Measurements from ENCODE around the gene NASP. TPM values are rescaled to one million over a fixed set of nuclear protein-coding genes. Genes with fewer than 3 reads are reported as not detected.

NASP gene
- total and polyA plus RNA-seq, 2 of the 13 experiments (the other 11 are each of a cell fraction or from before 2014, with no cell fraction given), result 132 to 256 TPM

DNA sequence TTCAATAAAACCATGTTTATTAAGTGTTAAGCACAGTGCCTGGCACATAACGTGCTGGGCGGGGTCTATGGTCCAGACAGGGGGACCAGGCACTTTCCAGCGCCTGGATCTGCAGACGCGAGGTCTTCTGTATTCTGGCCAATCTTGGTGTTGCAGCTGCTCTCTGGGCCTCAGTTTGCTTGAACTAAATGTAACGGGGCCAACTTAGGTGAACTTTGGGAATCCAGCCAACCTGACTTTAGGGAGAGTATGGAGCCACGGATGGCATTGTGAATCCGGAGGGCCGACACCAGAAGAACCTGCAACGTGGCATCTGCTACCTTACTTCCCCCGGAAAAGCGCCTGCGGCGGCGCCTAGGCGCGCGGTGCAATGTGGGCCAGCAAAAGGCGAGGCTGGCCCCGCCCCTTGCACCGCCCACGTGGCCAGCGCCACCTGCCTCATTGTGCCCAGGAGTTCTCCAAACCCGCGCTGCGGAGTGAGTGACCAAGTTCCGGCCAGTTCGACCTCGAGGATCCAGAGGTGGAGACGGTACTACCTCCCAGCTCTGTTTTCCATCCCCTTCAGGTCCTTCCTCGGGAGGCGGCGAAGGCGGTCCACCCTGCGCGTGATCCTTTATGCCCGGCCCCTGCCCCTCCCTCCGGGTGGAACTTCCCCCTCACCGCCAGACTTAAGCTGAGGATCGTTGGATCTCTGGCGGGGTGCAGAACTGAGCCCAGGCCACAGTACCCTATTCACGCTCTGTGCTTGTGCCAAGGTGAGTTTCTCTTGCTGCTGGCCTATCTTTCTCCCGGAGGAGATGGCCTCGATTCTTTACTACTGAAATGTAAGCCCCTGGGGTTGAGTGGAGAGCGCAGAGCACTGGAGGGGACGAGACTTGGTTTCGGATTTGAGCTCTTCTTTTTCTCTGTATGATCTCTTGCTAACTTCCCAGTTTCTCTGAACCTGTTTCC is 33.2 kb upstream of the NASP start, which contains the start of gene AKR1A1 (continued):
- TF ChIP-seq, protein P1, sequence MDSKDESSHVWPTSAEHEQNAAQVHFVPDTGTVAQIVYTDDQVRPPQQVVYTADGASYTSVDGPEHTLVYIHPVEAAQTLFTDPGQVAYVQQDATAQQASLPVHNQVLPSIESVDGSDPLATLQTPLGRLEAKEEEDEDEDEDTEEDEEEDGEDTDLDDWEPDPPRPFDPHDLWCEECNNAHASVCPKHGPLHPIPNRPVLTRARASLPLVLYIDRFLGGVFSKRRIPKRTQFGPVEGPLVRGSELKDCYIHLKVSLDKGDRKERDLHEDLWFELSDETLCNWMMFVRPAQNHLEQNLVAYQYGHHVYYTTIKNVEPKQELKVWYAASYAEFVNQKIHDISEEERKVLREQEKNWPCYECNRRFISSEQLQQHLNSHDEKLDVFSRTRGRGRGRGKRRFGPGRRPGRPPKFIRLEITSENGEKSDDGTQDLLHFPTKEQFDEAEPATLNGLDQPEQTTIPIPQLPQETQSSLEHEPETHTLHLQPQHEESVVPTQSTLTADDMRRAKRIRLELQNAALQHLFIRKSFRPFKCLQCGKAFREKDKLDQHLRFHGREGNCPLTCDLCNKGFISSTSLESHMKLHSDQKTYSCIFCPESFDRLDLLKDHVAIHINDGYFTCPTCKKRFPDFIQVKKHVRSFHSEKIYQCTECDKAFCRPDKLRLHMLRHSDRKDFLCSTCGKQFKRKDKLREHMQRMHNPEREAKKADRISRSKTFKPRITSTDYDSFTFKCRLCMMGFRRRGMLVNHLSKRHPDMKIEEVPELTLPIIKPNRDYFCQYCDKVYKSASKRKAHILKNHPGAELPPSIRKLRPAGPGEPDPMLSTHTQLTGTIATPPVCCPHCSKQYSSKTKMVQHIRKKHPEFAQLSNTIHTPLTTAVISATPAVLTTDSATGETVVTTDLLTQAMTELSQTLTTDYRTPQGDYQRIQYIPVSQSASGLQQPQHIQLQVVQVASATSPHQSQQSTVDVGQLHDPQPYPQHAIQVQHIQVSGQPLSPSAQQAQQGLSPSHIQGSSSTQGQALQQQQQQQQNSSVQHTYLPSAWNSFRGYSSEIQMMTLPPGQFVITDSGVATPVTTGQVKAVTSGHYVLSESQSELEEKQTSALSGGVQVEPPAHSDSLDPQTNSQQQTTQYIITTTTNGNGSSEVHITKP (CRISPR knock-in tag; IDR thresholded peaks at IDR 0.05; ENCODE audit: low read depth), result peak; percentile 96
- peak; percentile 25; the same call in 1 of the 2 replicates for TF ChIP-seq TSC22D2 (CRISPR knock-in tag; IDR thresholded peaks at IDR 0.05; ENCODE audit: borderline replicate concordance)
- TF ChIP-seq RORA (CRISPR knock-in tag; IDR thresholded peaks at IDR 0.05), result no peak
- no peak for TF ChIP-seq ZNF33A (CRISPR knock-in tag; IDR thresholded peaks at IDR 0.05; ENCODE audit: borderline replicate concordance)
- TF ChIP-seq HNRNPL (IDR thresholded peaks at IDR 0.05; ENCODE audit: low read depth, low read length), result peak; percentile 75; the same call in 1 of the 2 replicates
- TF ChIP-seq POLR2AphosphoS5 (IDR thresholded peaks at IDR 0.05; ENCODE audit: low read depth, low read length), result peak; percentile 98
- TF ChIP-seq MLLT10 (CRISPR knock-in tag; IDR thresholded peaks at IDR 0.05), result no peak
- TF ChIP-seq ZFP62 (CRISPR knock-in tag; IDR thresholded peaks at IDR 0.05), result no peak
- no peak for TF ChIP-seq RBAK (CRISPR knock-in tag; IDR thresholded peaks at IDR 0.05)
- TF ChIP-seq ZKSCAN8 (CRISPR knock-in tag; IDR thresholded peaks at IDR 0.05; ENCODE audit: borderline replicate concordance), result 0 out of 2 replicates have a peak, but pooled peaks have one; percentile 43
- 0 out of 2 replicates have a peak, but pooled peaks have one; percentile 31 for TF ChIP-seq ZNF790 (CRISPR knock-in tag; IDR thresholded peaks at IDR 0.05; ENCODE audit: borderline replicate concordance)
- TF ChIP-seq, protein P2, sequence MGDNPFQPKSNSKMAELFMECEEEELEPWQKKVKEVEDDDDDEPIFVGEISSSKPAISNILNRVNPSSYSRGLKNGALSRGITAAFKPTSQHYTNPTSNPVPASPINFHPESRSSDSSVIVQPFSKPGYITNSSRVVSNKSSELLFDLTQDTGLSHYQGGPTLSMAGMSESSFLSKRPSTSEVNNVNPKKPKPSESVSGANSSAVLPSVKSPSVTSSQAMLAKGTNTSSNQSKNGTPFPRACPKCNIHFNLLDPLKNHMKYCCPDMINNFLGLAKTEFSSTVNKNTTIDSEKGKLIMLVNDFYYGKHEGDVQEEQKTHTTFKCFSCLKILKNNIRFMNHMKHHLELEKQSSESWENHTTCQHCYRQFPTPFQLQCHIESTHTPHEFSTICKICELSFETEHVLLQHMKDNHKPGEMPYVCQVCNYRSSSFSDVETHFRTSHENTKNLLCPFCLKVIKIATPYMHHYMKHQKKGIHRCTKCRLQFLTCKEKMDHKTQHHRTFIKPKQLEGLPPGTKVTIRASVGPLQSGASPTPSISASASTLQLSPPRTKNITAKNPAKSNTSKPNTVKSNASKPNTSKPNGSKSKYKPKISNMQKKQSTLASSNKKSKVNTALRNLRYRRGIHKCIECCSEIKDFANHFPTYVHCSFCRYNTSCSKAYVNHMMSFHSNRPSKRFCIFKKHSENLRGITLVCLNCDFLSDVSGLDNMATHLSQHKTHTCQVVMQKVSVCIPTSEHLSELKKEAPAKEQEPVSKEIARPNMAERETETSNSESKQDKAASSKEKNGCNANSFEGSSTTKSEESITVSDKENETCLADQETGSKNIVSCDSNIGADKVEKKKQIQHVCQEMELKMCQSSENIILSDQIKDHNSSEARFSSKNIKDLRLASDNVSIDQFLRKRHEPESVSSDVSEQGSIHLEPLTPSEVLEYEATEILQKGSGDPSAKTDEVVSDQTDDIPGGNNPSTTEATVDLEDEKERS (CRISPR knock-in tag; IDR thresholded peaks at IDR 0.05), result peak; percentile 95
- TF ChIP-seq ZNF652 (CRISPR knock-in tag; IDR thresholded peaks at IDR 0.05; ENCODE audit: borderline replicate concordance, low read depth), result peak; percentile 24
- no peak; the same call in 1 of the 2 replicates for TF ChIP-seq ARHGAP35 (CRISPR knock-in tag; IDR thresholded peaks at IDR 0.05; ENCODE audit: borderline replicate concordance)
- TF ChIP-seq RFX5 (IDR thresholded peaks at IDR 0.05; ENCODE audit: low read depth, low read length), result no peak
- peak; percentile 78 for TF ChIP-seq ZNF335 (CRISPR knock-in tag; IDR thresholded peaks at IDR 0.05)
- TF ChIP-seq BORCS8-MEF2B (CRISPR knock-in tag; IDR thresholded peaks at IDR 0.05), result peak; percentile 98
- 0 out of 2 replicates have a peak, but pooled peaks have one; percentile 50 for TF ChIP-seq SETDB1 (CRISPR knock-in tag; IDR thresholded peaks at IDR 0.05; ENCODE audit: borderline replicate concordance)
- peak; percentile 75; the same call in 1 of the 2 replicates for TF ChIP-seq KDM3A (CRISPR knock-in tag; IDR thresholded peaks at IDR 0.05; ENCODE audit: low read depth)
- peak; percentile 82; the same call in 1 of the 2 replicates for TF ChIP-seq ZNF766 (CRISPR knock-in tag; IDR thresholded peaks at IDR 0.05; ENCODE audit: borderline replicate concordance)
- TF ChIP-seq, protein P3, sequence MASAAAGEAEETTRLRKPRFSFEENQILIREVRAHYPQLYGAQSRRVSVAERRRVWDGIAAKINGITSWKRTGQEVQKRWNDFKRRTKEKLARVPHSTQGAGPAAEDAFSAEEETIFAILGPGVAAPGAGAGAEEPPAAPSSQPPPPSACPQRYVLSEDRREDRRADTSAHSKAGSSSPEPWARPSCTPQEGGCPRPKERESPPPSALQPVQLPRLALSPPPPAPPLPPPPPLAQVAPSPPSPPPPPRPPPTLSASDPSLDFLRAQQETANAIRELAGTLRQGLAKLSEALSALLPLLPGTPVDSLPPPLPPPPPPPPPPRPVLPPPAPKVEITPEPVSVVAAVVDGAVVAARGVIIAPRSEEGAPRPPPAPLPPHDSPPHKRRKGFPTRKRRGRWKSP (CRISPR knock-in tag; IDR thresholded peaks at IDR 0.05), result peak; percentile 70; the same call in 1 of the 2 replicates

Data from HepG2 (cell line).